ENCODE measurements around the gene CNTNAP5.

CNTNAP5 gene

DNA sequence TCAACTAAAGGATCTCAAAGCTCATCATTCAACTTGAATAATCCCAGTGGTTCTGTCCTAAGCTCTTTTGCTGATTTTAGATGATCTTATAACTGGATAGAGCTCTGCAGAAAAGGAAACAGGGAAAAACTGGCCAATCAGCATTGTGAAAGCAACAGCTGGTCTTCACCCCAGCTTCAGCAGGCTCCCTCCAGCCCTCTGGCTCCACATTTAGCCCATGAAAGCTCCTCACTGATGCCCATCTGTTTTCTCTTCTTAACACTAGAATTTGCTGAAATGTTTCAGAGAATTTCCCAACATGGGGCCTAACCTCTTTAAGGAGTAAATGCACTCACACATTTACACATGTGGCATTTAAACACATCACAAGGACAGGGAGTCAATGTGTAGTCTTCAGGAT lies 223.3 kb downstream of the CNTNAP5 start (continued):
- no peak for TF ChIP-seq CSDC2 (CRISPR knock-in tag; IDR thresholded peaks at IDR 0.05)
- no peak for TF ChIP-seq ZNF8 (CRISPR knock-in tag; IDR thresholded peaks at IDR 0.05)

- TF ChIP-seq TOX (CRISPR knock-in tag; IDR thresholded peaks at IDR 0.05; ENCODE audit: borderline replicate concordance): no peak
- TF ChIP-seq TCF4 (CRISPR knock-in tag; IDR thresholded peaks at IDR 0.05; ENCODE audit: borderline replicate concordance): no peak
- no peak for TF ChIP-seq BACH2 (CRISPR knock-in tag; IDR thresholded peaks at IDR 0.05; ENCODE audit: borderline replicate concordance)
- TF ChIP-seq ARNTL (CRISPR knock-in tag; IDR thresholded peaks at IDR 0.05; ENCODE audit: borderline replicate concordance, low read depth): no peak
- no peak for ATAC-seq
These were observed 225.3 kb downstream of the CNTNAP5 start for GRCh38 chr2:124250433-124250832.

DNA sequence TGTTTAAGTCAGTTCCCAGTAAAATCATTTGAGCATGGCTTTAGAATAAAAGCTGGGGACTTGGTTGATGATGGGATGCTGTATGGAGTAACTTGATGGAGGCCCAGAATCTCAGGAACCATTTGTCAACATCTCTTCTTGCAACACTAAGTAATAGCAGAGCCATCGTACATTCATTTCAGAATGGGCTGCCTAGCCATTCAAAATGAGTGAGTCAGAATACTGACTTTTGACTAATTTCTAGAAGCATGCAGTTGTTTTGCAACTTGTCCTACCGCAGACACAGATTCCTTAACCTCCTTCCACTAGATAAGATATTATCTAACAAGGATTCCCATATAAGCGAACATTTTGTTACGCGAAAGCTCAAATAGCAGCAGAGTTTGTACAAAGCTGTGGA lies 229.5 kb downstream of the CNTNAP5 start:
- TF ChIP-seq ZFP3 (CRISPR knock-in tag; IDR thresholded peaks at IDR 0.05) (no peak), PPARA (CRISPR knock-in tag; IDR thresholded peaks at IDR 0.05; ENCODE audit: borderline replicate concordance) (no peak), ZC3H10 (CRISPR knock-in tag; IDR thresholded peaks at IDR 0.05) (no peak), TCF4 (CRISPR knock-in tag; IDR thresholded peaks at IDR 0.05; ENCODE audit: borderline replicate concordance) (no peak), ZNF8 (CRISPR knock-in tag; IDR thresholded peaks at IDR 0.05) (no peak), ZFP30 (CRISPR knock-in tag; IDR thresholded peaks at IDR 0.05) (no peak)
- TF ChIP-seq, protein P1, sequence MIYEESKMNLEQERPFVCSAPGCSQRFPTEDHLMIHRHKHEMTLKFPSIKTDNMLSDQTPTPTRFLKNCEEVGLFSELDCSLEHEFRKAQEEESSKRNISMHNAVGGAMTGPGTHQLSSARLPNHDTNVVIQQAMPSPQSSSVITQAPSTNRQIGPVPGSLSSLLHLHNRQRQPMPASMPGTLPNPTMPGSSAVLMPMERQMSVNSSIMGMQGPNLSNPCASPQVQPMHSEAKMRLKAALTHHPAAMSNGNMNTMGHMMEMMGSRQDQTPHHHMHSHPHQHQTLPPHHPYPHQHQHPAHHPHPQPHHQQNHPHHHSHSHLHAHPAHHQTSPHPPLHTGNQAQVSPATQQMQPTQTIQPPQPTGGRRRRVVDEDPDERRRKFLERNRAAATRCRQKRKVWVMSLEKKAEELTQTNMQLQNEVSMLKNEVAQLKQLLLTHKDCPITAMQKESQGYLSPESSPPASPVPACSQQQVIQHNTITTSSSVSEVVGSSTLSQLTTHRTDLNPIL (CRISPR knock-in tag; IDR thresholded peaks at IDR 0.05; ENCODE audit: low read depth): no peak
- ATAC-seq: no peak

GRCh38 chr2:124257120-124257519 lies 232.0 kb downstream of the CNTNAP5 start:
- ATAC-seq: no peak
- TF ChIP-seq ZNF8 (CRISPR knock-in tag; IDR thresholded peaks at IDR 0.05): no peak
- no peak for TF ChIP-seq ZFP30 (CRISPR knock-in tag; IDR thresholded peaks at IDR 0.05)
- no peak for TF ChIP-seq CSDC2 (CRISPR knock-in tag; IDR thresholded peaks at IDR 0.05)
- TF ChIP-seq CSRNP3 (CRISPR knock-in tag; IDR thresholded peaks at IDR 0.05): no peak
- no peak for TF ChIP-seq ZC3H10 (CRISPR knock-in tag; IDR thresholded peaks at IDR 0.05)
- TF ChIP-seq RARB (CRISPR knock-in tag; IDR thresholded peaks at IDR 0.05): no peak
- TF ChIP-seq, protein P1 (CRISPR knock-in tag; IDR thresholded peaks at IDR 0.05; ENCODE audit: low read depth): no peak
- TF ChIP-seq PPARA (CRISPR knock-in tag; IDR thresholded peaks at IDR 0.05; ENCODE audit: borderline replicate concordance): no peak
- no peak for TF ChIP-seq TOX (CRISPR knock-in tag; IDR thresholded peaks at IDR 0.05; ENCODE audit: borderline replicate concordance)
- TF ChIP-seq SNAI2 (CRISPR knock-in tag; IDR thresholded peaks at IDR 0.05): no peak
- TF ChIP-seq, protein P2, sequence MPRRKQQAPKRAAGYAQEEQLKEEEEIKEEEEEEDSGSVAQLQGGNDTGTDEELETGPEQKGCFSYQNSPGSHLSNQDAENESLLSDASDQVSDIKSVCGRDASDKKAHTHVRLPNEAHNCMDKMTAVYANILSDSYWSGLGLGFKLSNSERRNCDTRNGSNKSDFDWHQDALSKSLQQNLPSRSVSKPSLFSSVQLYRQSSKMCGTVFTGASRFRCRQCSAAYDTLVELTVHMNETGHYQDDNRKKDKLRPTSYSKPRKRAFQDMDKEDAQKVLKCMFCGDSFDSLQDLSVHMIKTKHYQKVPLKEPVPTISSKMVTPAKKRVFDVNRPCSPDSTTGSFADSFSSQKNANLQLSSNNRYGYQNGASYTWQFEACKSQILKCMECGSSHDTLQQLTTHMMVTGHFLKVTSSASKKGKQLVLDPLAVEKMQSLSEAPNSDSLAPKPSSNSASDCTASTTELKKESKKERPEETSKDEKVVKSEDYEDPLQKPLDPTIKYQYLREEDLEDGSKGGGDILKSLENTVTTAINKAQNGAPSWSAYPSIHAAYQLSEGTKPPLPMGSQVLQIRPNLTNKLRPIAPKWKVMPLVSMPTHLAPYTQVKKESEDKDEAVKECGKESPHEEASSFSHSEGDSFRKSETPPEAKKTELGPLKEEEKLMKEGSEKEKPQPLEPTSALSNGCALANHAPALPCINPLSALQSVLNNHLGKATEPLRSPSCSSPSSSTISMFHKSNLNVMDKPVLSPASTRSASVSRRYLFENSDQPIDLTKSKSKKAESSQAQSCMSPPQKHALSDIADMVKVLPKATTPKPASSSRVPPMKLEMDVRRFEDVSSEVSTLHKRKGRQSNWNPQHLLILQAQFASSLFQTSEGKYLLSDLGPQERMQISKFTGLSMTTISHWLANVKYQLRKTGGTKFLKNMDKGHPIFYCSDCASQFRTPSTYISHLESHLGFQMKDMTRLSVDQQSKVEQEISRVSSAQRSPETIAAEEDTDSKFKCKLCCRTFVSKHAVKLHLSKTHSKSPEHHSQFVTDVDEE (CRISPR knock-in tag; IDR thresholded peaks at IDR 0.05): no peak
- no peak for TF ChIP-seq ZFP3 (CRISPR knock-in tag; IDR thresholded peaks at IDR 0.05)
- no peak for TF ChIP-seq ZNF565 (CRISPR knock-in tag; conservative IDR thresholded peaks at IDR 0.05; ENCODE audit: low read depth)
- no peak for TF ChIP-seq ESRRG (CRISPR knock-in tag; IDR thresholded peaks at IDR 0.05)
- no peak for TF ChIP-seq GLIS3 (CRISPR knock-in tag; IDR thresholded peaks at IDR 0.05)
- TF ChIP-seq BACH2 (CRISPR knock-in tag; IDR thresholded peaks at IDR 0.05; ENCODE audit: borderline replicate concordance): no peak
- TF ChIP-seq TCF4 (CRISPR knock-in tag; IDR thresholded peaks at IDR 0.05; ENCODE audit: borderline replicate concordance): no peak
- TF ChIP-seq ISL1 (CRISPR knock-in tag; IDR thresholded peaks at IDR 0.05): no peak
- no peak for TF ChIP-seq ZNF70 (CRISPR knock-in tag; IDR thresholded peaks at IDR 0.05)
- no peak for TF ChIP-seq OSR1 (CRISPR knock-in tag; IDR thresholded peaks at IDR 0.05)

Measured in SK-N-SH treated with all-trans-retinoic acid at 6 μM for 48 hours (cell line).